H1 (cell line): ENCODE measurements around the gene SULT2B1. TPM values are rescaled to one million over a fixed set of nuclear protein-coding genes. Genes with fewer than 3 reads are reported as not detected.

Experiments
- CHD2 ChIP-seq: IDR thresholded peaks from 2 replicates; pipeline ENCODE4 v1.6.1; 2012; ENCODE audit warnings: low read length, improper control_type of control experiment
- KDM4A ChIP-seq: IDR thresholded peaks from one replicate; pipeline ENCODE4 v1.7.1; 2012; ENCODE audit warnings: low read depth, mild to moderate bottlenecking, moderate library complexity, low read length, inconsistent platforms; ENCODE audit not compliant: severe bottlenecking
- MAFK ChIP-seq: IDR thresholded peaks from 2 replicates; pipeline ENCODE4 v1.6.1; 2012; ENCODE audit warnings: low read depth, mild to moderate bottlenecking, improper control_type of control experiment, low read length
- POLR2AphosphoS5 ChIP-seq: IDR thresholded peaks from 2 replicates; pipeline ENCODE4 v1.6.1; 2011; ENCODE audit warnings: low read depth, low read length
- SUZ12 ChIP-seq: fragments of 200-600 bp; sonication (generic); IDR thresholded peaks from 2 replicates; pipeline ENCODE4 v1.6.1; 2012; ENCODE audit warnings: mild to moderate bottlenecking, inconsistent platforms, low read length, moderate library complexity, mixed read lengths
- polyA plus RNA-seq, 7 experiments: library from polyadenylated mRNA; depleted of rRNA in 3 of 7; stranded (reverse) in 5 of 7; unstranded in 2 of 7; fragments of >200 nt in 5 of 7; fragments of 200-250 nt in 2 of 7; gene quantifications; 1 replicate in 5 of 7; 2 replicates in 1 of 7; 4 replicates in 1 of 7; pipeline versions ENCODE4 v1.2.1 to v1.2.3, GENCODE V29; 2011 to 2013; ENCODE audit warnings: missing spikeins in 2 of 7, mixed read lengths in 2 of 7
- total RNA-seq: library from RNA; stranded (reverse); fragmentation: NEBNext Ultra II Directional; extraction: Animal tissue kit (Norgen Biotek cat#: 25700); gene quantifications from 2 replicates; pipeline ENCODE4 v1.2.1, GENCODE V29; 2021
- TF ChIP-seq, protein P1 (sequence below): fragments of 300-600 bp; sonication (generic); IDR thresholded peaks from 2 replicates; pipeline ENCODE4 v1.7.1; 2012; ENCODE audit warnings: low read length, moderate library complexity, mild to moderate bottlenecking, inconsistent platforms; ENCODE audit not compliant: insufficient replicate concordance
- TF ChIP-seq, protein P2 (sequence below): IDR thresholded peaks from 2 replicates; pipeline ENCODE4 v1.6.1; 2012; ENCODE audit warnings: inconsistent platforms
- TF ChIP-seq, protein P3 (sequence below): IDR thresholded peaks from 2 replicates; pipeline ENCODE4 v1.6.1; 2011; ENCODE audit warnings: low read length, improper control_type of control experiment

The SULT2B1 gene
- total and polyA plus RNA-seq, 2 of the 8 experiments (the other 6 are each of a cell fraction or from before 2014, with no cell fraction given), result 1.5 to 2.6 TPM

DNA sequence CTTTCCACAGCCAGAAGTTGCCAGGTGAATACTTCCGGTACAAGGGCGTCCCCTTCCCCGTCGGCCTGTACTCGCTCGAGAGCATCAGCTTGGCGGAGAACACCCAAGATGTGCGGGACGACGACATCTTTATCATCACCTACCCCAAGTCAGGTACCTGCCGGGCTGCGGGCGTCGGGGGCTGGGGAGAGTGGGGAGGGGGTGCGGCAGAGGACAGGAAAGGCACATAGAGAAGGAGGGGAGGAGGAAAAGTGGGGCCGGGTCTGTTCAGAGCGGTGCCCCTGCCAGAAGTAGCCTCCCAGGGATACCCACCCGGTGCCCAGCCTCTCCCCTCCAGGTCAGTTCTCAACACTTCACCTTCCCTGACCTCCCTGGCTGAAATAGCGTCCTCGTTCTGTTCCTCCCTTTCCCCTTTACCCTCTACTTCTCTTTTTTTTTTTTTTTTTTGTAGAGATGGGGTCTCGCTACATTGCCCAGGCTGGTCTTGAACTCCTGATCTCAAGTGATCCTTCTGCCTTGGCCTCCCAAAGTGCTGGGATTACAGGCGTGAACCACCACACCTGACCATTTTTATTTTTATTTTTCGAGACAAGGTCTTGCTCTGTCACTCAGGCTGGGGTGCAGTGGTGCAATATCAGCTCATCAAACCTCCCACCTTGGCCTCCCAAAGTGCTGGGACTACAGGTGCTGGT, 24.1 kb downstream of the SULT2B1 start (continued):
- TF ChIP-seq, protein P1, sequence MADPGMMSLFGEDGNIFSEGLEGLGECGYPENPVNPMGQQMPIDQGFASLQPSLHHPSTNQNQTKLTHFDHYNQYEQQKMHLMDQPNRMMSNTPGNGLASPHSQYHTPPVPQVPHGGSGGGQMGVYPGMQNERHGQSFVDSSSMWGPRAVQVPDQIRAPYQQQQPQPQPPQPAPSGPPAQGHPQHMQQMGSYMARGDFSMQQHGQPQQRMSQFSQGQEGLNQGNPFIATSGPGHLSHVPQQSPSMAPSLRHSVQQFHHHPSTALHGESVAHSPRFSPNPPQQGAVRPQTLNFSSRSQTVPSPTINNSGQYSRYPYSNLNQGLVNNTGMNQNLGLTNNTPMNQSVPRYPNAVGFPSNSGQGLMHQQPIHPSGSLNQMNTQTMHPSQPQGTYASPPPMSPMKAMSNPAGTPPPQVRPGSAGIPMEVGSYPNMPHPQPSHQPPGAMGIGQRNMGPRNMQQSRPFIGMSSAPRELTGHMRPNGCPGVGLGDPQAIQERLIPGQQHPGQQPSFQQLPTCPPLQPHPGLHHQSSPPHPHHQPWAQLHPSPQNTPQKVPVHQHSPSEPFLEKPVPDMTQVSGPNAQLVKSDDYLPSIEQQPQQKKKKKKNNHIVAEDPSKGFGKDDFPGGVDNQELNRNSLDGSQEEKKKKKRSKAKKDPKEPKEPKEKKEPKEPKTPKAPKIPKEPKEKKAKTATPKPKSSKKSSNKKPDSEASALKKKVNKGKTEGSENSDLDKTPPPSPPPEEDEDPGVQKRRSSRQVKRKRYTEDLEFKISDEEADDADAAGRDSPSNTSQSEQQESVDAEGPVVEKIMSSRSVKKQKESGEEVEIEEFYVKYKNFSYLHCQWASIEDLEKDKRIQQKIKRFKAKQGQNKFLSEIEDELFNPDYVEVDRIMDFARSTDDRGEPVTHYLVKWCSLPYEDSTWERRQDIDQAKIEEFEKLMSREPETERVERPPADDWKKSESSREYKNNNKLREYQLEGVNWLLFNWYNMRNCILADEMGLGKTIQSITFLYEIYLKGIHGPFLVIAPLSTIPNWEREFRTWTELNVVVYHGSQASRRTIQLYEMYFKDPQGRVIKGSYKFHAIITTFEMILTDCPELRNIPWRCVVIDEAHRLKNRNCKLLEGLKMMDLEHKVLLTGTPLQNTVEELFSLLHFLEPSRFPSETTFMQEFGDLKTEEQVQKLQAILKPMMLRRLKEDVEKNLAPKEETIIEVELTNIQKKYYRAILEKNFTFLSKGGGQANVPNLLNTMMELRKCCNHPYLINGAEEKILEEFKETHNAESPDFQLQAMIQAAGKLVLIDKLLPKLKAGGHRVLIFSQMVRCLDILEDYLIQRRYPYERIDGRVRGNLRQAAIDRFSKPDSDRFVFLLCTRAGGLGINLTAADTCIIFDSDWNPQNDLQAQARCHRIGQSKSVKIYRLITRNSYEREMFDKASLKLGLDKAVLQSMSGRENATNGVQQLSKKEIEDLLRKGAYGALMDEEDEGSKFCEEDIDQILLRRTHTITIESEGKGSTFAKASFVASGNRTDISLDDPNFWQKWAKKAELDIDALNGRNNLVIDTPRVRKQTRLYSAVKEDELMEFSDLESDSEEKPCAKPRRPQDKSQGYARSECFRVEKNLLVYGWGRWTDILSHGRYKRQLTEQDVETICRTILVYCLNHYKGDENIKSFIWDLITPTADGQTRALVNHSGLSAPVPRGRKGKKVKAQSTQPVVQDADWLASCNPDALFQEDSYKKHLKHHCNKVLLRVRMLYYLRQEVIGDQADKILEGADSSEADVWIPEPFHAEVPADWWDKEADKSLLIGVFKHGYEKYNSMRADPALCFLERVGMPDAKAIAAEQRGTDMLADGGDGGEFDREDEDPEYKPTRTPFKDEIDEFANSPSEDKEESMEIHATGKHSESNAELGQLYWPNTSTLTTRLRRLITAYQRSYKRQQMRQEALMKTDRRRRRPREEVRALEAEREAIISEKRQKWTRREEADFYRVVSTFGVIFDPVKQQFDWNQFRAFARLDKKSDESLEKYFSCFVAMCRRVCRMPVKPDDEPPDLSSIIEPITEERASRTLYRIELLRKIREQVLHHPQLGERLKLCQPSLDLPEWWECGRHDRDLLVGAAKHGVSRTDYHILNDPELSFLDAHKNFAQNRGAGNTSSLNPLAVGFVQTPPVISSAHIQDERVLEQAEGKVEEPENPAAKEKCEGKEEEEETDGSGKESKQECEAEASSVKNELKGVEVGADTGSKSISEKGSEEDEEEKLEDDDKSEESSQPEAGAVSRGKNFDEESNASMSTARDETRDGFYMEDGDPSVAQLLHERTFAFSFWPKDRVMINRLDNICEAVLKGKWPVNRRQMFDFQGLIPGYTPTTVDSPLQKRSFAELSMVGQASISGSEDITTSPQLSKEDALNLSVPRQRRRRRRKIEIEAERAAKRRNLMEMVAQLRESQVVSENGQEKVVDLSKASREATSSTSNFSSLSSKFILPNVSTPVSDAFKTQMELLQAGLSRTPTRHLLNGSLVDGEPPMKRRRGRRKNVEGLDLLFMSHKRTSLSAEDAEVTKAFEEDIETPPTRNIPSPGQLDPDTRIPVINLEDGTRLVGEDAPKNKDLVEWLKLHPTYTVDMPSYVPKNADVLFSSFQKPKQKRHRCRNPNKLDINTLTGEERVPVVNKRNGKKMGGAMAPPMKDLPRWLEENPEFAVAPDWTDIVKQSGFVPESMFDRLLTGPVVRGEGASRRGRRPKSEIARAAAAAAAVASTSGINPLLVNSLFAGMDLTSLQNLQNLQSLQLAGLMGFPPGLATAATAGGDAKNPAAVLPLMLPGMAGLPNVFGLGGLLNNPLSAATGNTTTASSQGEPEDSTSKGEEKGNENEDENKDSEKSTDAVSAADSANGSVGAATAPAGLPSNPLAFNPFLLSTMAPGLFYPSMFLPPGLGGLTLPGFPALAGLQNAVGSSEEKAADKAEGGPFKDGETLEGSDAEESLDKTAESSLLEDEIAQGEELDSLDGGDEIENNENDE, result no peak
- no peak for TF ChIP-seq MAFK
- TF ChIP-seq POLR2AphosphoS5, result no peak
- TF ChIP-seq, protein P2, sequence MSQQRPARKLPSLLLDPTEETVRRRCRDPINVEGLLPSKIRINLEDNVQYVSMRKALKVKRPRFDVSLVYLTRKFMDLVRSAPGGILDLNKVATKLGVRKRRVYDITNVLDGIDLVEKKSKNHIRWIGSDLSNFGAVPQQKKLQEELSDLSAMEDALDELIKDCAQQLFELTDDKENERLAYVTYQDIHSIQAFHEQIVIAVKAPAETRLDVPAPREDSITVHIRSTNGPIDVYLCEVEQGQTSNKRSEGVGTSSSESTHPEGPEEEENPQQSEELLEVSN, result no peak
- TF ChIP-seq KDM4A, result no peak
- TF ChIP-seq, protein P3, sequence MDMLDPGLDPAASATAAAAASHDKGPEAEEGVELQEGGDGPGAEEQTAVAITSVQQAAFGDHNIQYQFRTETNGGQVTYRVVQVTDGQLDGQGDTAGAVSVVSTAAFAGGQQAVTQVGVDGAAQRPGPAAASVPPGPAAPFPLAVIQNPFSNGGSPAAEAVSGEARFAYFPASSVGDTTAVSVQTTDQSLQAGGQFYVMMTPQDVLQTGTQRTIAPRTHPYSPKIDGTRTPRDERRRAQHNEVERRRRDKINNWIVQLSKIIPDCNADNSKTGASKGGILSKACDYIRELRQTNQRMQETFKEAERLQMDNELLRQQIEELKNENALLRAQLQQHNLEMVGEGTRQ, result no peak
- TF ChIP-seq CHD2, result no peak
- no peak for TF ChIP-seq SUZ12
- TF ChIP-seq, all 59 proteins: peak for 0
